ENCODE measurements around the gene PTGIS. TPM values are rescaled to one million over a fixed set of nuclear protein-coding genes. Genes with fewer than 3 reads are reported as not detected.

Gene PTGIS
- total RNA-seq, 1 donor from 2014 or later, result 42.1 TPM

GRCh38 chr20:49539481-49540231 is 28.3 kb downstream of the PTGIS start:
- TF ChIP-seq CTCF (IDR thresholded peaks at IDR 0.05), result no peak
- ATAC-seq (no peak), DNase-seq (no peak)
- Histone ChIP-seq H3K4me1 (no peaks in the 10 kb centered on the region), H3K36me3 (no peaks in the 10 kb centered on the region), H3K27ac (no peak overlapping the region), H3K4me3 (no peak overlapping the region), H3K9me3 (no peaks in the 10 kb centered on the region), H3K27me3 (no peaks in the 10 kb centered on the region)
- intact Hi-C loops (cut with DNase I), result loop anchor here (5.0 to 10.0 kb wide), 2 partner anchors 68 to 205 kb away; no protein-coding TSS in a partner anchor

- Histone ChIP-seq H3K4me3 (no peak overlapping the region), H3K27ac (no peak overlapping the region), H3K36me3 (no peaks in the 10 kb centered on the region), H3K9me3 (no peaks in the 10 kb centered on the region), H3K27me3 (no peaks in the 10 kb centered on the region), H3K4me1 (no peaks in the 10 kb centered on the region)
- ATAC-seq (no peak), DNase-seq (no peak)
- intact Hi-C loops (cut with DNase I), result loop anchor here (10.0 kb wide), 1 partner anchor 204 kb away; no protein-coding TSS in a partner anchor
- no peak for TF ChIP-seq CTCF (IDR thresholded peaks at IDR 0.05)
These were observed 29.0 kb downstream of the PTGIS start for GRCh38 chr20:49538950-49539349.

- peak; percentile 85 for TF ChIP-seq CTCF (IDR thresholded peaks at IDR 0.05)
- peak; percentile 89 for ATAC-seq
- Histone ChIP-seq H3K9me3 (no peaks in the 10 kb centered on the region), H3K36me3 (no peaks in the 10 kb centered on the region), H3K27me3 (no peaks in the 10 kb centered on the region), H3K4me1 (no peaks in the 10 kb centered on the region), H3K27ac (no peak overlapping the region), H3K4me3 (no peak overlapping the region)
- DNase-seq, result no peak
- intact Hi-C loops (cut with DNase I), result loop anchor here (10.0 kb wide), 1 partner anchor 199 kb away; no protein-coding TSS in a partner anchor
These were observed 33.7 kb downstream of the PTGIS start for GRCh38 chr20:49534255-49534712.

GRCh38 chr20:49532285-49532946 is 35.5 kb downstream of the PTGIS start:
- intact Hi-C loops (cut with DNase I), result loop anchor here (10.0 kb wide), 1 partner anchor 198 kb away; no protein-coding TSS in a partner anchor

GRCh38 chr20:49529470-49529869 is 38.5 kb downstream of the PTGIS start:
- H3K36me3 ChIP-seq, result no peaks in the 10 kb centered on the region
- no peak overlapping the region for H3K4me3 ChIP-seq
- no peak overlapping the region for H3K27ac ChIP-seq
- H3K4me1 ChIP-seq, result no peaks in the 10 kb centered on the region
- ATAC-seq (no peak), DNase-seq (no peak)
- TF ChIP-seq CTCF (IDR thresholded peaks at IDR 0.05), result no peak
- intact Hi-C loops (cut with DNase I), result no loop called here
- H3K27me3 ChIP-seq, result no peaks in the 10 kb centered on the region
- H3K9me3 ChIP-seq, result no peaks in the 10 kb centered on the region

More at GRCh38 chr20:49532285-49532946, 35.5 kb downstream of the PTGIS start:
- H3K4me1 ChIP-seq, result no peaks in the 10 kb centered on the region
- H3K4me3 ChIP-seq, result no peak overlapping the region
- no peaks in the 10 kb centered on the region for H3K9me3 ChIP-seq
- ATAC-seq (no peak), DNase-seq (no peak)
- H3K36me3 ChIP-seq, result no peaks in the 10 kb centered on the region
- no peaks in the 10 kb centered on the region for H3K27me3 ChIP-seq
- no peak for TF ChIP-seq CTCF (IDR thresholded peaks at IDR 0.05)
- no peak overlapping the region for H3K27ac ChIP-seq

All from upper lobe of right lung (tissue), 1 donor.